ENCODE data around the gene HORMAD1. TPM values are rescaled to one million over a fixed set of nuclear protein-coding genes. Genes with fewer than 3 reads are reported as not detected.

HORMAD1 gene
- total RNA-seq, 1 experiment from 2014 or later = not detected

DNA sequence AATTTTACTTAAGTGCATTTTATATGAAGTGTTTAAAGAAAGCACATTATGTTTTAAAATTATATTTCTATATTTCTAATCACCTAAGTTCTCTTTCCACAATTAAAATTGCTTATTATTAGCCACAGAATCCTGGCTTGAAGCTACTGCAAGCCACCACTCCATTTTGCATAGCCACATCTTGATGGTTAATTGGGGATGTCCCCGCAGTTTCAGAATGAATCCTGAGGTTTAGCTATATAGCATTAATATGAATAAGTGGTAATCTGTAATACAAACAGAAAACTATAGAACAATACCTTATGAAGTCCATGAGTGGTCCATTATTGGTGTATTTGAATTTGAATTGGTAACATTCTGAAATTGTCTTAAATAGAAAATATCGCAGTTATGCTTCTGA, 12.1 kb downstream of the HORMAD1 start:
- no TSS peak for BruUV-seq (replicated peaks)
- H3K27ac ChIP-seq (ENCODE audit: low read depth, low read length, poor library complexity, severe bottlenecking) = no peak overlapping the region
- no peaks in the 10 kb centered on the region for H3K9me3 ChIP-seq (ENCODE audit: low read depth, low read length, poor library complexity, severe bottlenecking)
- peaks cover 3% of the 10 kb centered on the region for H3K27me3 ChIP-seq (replicated peaks; ENCODE audit: insufficient read depth, low read depth, low read length, poor library complexity)
- no peaks in the 10 kb centered on the region for H3K4me1 ChIP-seq (ENCODE audit: insufficient read depth, low read length, poor library complexity, severe bottlenecking)
- ChIA-PET CTCF (no interaction called here), POLR2A (ENCODE audit: low non-redundant PET) (no interaction called here)
- H3K36me3 ChIP-seq (ENCODE audit: insufficient read depth, low read length, poor library complexity, severe bottlenecking) = no peaks in the 10 kb centered on the region
- TF ChIP-seq CTCF (conservative IDR thresholded peaks at IDR 0.05; ENCODE audit: low read depth, low read length) (no peak), EZH2 (IDR thresholded peaks at IDR 0.05; ENCODE audit: borderline replicate concordance, low read depth, low read length, poor library complexity, severe bottlenecking) (no peak)
- H3K4me3 ChIP-seq (ENCODE audit: low read depth, low read length, poor library complexity, severe bottlenecking) = no peak overlapping the region
- intact Hi-C loops (cut with micrococcal nuclease; ENCODE audit: unreplicated experiment) = no loop called here
- DNase-seq (ENCODE audit: low spot score) = no peak

- H3K4me1 ChIP-seq (ENCODE audit: insufficient read depth, low read length, poor library complexity, severe bottlenecking) = no peaks in the 10 kb centered on the region
- H3K36me3 ChIP-seq (ENCODE audit: insufficient read depth, low read length, poor library complexity, severe bottlenecking) = no peaks in the 10 kb centered on the region
- H3K27me3 ChIP-seq (replicated peaks; ENCODE audit: insufficient read depth, low read depth, low read length, poor library complexity) = peaks cover 3% of the 10 kb centered on the region
- ChIA-PET CTCF (no interaction called here), POLR2A (ENCODE audit: low non-redundant PET) (no interaction called here)
- TF ChIP-seq CTCF (conservative IDR thresholded peaks at IDR 0.05; ENCODE audit: low read depth, low read length) (no peak), EZH2 (IDR thresholded peaks at IDR 0.05; ENCODE audit: borderline replicate concordance, low read depth, low read length, poor library complexity, severe bottlenecking) (no peak)
- no peaks in the 10 kb centered on the region for H3K9me3 ChIP-seq (ENCODE audit: low read depth, low read length, poor library complexity, severe bottlenecking)
- intact Hi-C loops (cut with micrococcal nuclease; ENCODE audit: unreplicated experiment) = no loop called here
- no TSS peak for BruUV-seq (replicated peaks)
- DNase-seq (ENCODE audit: low spot score) = no peak
- H3K27ac ChIP-seq (ENCODE audit: low read depth, low read length, poor library complexity, severe bottlenecking) = no peak overlapping the region
- no peak overlapping the region for H3K4me3 ChIP-seq (ENCODE audit: low read depth, low read length, poor library complexity, severe bottlenecking)
Measured at GRCh38 chr1:150706091-150706490, 14.6 kb downstream of the HORMAD1 start.

DNA sequence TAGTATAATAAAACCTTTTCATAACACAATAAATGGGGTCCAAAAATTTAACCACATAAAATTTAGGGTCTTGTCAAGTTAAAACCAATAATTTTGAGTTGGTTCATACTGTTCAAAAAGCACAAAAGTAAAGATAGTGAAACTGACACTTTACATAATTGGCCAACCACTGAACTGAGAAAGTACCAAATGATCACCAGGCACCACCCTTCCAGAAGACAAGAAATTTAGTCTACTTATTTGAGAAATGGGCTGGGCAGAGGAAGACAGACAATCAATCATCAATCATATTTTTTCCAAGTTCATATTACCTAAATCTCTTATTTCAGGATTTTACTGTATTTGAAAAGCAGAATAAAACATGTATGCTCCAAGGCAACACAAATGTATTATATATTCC, 17.3 kb downstream of the HORMAD1 start:
- Histone ChIP-seq H3K4me3 (ENCODE audit: low read depth, low read length, poor library complexity, severe bottlenecking) (no peak overlapping the region), H3K4me1 (ENCODE audit: insufficient read depth, low read length, poor library complexity, severe bottlenecking) (no peaks in the 10 kb centered on the region), H3K27me3 (replicated peaks; ENCODE audit: insufficient read depth, low read depth, low read length, poor library complexity) (peaks cover 3% of the 10 kb centered on the region), H3K9me3 (ENCODE audit: low read depth, low read length, poor library complexity, severe bottlenecking) (no peaks in the 10 kb centered on the region), H3K36me3 (ENCODE audit: insufficient read depth, low read length, poor library complexity, severe bottlenecking) (no peaks in the 10 kb centered on the region), H3K27ac (ENCODE audit: low read depth, low read length, poor library complexity, severe bottlenecking) (no peak overlapping the region)
- intact Hi-C loops (cut with micrococcal nuclease; ENCODE audit: unreplicated experiment) = no loop called here
- ChIA-PET CTCF (no interaction called here), POLR2A (ENCODE audit: low non-redundant PET) (no interaction called here)
- no TSS peak for BruUV-seq (replicated peaks)
- no peak for TF ChIP-seq EZH2 (IDR thresholded peaks at IDR 0.05; ENCODE audit: borderline replicate concordance, low read depth, low read length, poor library complexity, severe bottlenecking)
- TF ChIP-seq CTCF (conservative IDR thresholded peaks at IDR 0.05; ENCODE audit: low read depth, low read length) = no peak
- DNase-seq (ENCODE audit: low spot score) = no peak
